HCT116 (cell line): ENCODE results near the gene ITGAD. TPM values are rescaled to one million over a fixed set of nuclear protein-coding genes. Genes with fewer than 3 reads are reported as not detected.

Source experiments
- CBX3 ChIP-seq: IDR thresholded peaks from 2 replicates; pipeline ENCODE4 v1.6.1; 2012; ENCODE audit warnings: low read depth
- CEBPB ChIP-seq: IDR thresholded peaks from 2 replicates; pipeline ENCODE4 v1.6.1; 2012; ENCODE audit warnings: low read depth
- CTCF ChIP-seq, 3 experiments: fragments of 200-600 bp in 1 of 3; sonication (generic) in 1 of 3; IDR thresholded peaks in 2 of 3; conservative IDR thresholded peaks in 1 of 3; 2 replicates each; pipeline ENCODE4 v1.5.1; 2012 to 2017; ENCODE audit warnings: low read depth in 2 of 3, low read length in 2 of 3, antibody characterized with exemption in 1 of 3, borderline replicate concordance in 1 of 3, control low read depth in 1 of 3, mild to moderate bottlenecking in 1 of 3, mixed read lengths in 1 of 3, mixed run types in 1 of 3, moderate library complexity in 1 of 3; ENCODE audit not compliant: insufficient read depth in 1 of 3
- ELF1 ChIP-seq: IDR thresholded peaks from 2 replicates; pipeline ENCODE4 v1.6.1; 2012; ENCODE audit warnings: low read depth, borderline replicate concordance
- EZH2 ChIP-seq: fragments of 200-600 bp; sonication (generic); IDR thresholded peaks from 2 replicates; pipeline ENCODE4 v1.6.1; 2017; ENCODE audit warnings: antibody characterized with exemption, mixed run types
- EZH2phosphoT487 ChIP-seq: fragments of 200-600 bp; IDR thresholded peaks from 2 replicates; pipeline ENCODE4 v1.6.1; 2018; ENCODE audit warnings: antibody characterized with exemption, borderline replicate concordance
- JUND ChIP-seq: IDR thresholded peaks from 2 replicates; pipeline ENCODE4 v1.6.1; 2012
- POLR2AphosphoS5 ChIP-seq: IDR thresholded peaks from 2 replicates; pipeline ENCODE4 v1.6.1; 2011; ENCODE audit warnings: mild to moderate bottlenecking, low read depth, low read length, moderate library complexity
- RAD21 ChIP-seq: IDR thresholded peaks from 2 replicates; pipeline ENCODE4 v1.6.1; 2012; ENCODE audit warnings: low read depth, mild to moderate bottlenecking
- REST ChIP-seq: IDR thresholded peaks from 2 replicates; pipeline ENCODE4 v1.6.1; 2012; ENCODE audit warnings: low read depth
- SP1 ChIP-seq: IDR thresholded peaks from 2 replicates; pipeline ENCODE4 v1.6.1; 2012; ENCODE audit warnings: low read depth
- ZFX ChIP-seq: fragments of 450-650 bp; IDR thresholded peaks from 2 replicates; pipeline ENCODE4 v1.6.1; 2017
- total RNA-seq: library from RNA; stranded (reverse); gene quantifications from one replicate; pipeline ENCODE4 v1.2.1, GENCODE V29; 2021; ENCODE audit not compliant: unreplicated experiment

ITGAD gene
- total RNA-seq, 1 experiment from 2014 or later: 0.12 TPM

GRCh38 chr16:31371008-31371407 is 22.1 kb upstream of the ITGAD start (continued):
- no peak for TF ChIP-seq REST
- TF ChIP-seq ELF1: no peak
- no peak for TF ChIP-seq CEBPB
- TF ChIP-seq EZH2phosphoT487: no peak
- TF ChIP-seq ZFX: no peak
- no peak for TF ChIP-seq CTCF (IDR thresholded peaks at IDR 0.05 in 2 of 3, conservative IDR thresholded peaks at IDR 0.05 in 1 of 3; ENCODE audit: borderline replicate concordance in 1 of 3, insufficient read depth in 1 of 3, low read depth in 2 of 3, low read length in 2 of 3)
- TF ChIP-seq CBX3: no peak
- TF ChIP-seq RAD21: no peak
- no peak for TF ChIP-seq JUND
- TF ChIP-seq SP1: no peak
- TF ChIP-seq POLR2AphosphoS5: no peak
- TF ChIP-seq EZH2: no peak
